Stimulated activated CD8-positive, alpha-beta memory T cell treated with anti-CD3 and anti-CD28 coated beads, Interleukin-7, amount 100 ng/mL, for 4 hours (primary cell): Measurements from ENCODE around the gene ZNF80.
A peak's percentile ranks its signal among the peaks of the same experiment; 100 is the strongest.

Experiments
- DNase-seq, 2 donors: peaks; one replicate each; pipeline ENCODE4 v3.0.0-alpha.2; 2020; ENCODE audit warnings: low read depth in 2 of 2

The ZNF80 gene

DNA sequence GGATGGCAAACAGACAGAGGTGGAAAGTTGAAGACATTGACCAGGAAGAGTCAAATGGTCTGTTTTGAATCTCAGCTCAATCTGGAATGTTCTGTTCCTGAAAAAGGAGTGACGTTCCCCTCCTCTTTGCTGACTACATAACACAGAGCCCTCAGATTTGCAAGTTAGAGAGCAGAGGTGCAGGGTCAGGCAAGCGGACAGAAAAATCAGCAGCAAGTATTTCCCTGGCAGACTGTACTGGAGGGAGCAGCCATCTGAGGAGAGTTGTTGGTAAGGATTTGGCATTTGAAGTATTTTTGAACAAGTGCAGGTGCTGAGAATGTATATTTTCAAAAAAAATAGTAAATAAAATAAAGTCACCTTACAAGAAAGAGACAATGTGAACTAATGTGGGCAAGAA, 17.6 kb downstream of the ZNF80 start:
- no peak for DNase-seq

DNA sequence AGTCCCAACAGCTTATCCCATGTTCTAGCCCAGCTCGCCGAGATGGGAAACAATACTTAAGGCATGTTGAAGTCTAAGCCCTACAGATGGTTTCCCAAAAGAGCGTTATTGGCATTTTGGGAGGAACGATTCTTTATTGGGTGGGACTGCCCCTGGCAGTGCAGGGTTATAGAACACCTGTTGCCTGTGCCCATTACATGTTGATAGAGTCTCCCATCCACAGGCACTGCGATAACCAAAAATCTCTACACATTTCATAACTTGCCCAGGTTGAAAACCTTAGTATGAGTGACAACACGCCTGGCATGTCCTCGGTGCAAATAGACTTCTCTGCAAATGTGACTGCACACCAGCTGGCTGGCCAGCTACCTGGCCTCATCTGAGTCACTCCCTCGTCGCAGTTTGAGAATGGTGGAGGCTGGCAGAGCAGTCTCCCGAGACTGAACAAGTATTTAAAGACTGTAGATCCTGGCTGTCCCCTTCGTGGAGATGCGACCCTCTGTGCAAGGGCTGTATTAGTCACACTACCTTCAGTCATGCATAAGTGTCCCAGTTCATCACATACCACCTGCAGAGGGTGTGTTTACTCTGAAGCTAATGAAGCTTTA, 18.7 kb downstream of the ZNF80 start:
- DNase-seq = no peak

DNA sequence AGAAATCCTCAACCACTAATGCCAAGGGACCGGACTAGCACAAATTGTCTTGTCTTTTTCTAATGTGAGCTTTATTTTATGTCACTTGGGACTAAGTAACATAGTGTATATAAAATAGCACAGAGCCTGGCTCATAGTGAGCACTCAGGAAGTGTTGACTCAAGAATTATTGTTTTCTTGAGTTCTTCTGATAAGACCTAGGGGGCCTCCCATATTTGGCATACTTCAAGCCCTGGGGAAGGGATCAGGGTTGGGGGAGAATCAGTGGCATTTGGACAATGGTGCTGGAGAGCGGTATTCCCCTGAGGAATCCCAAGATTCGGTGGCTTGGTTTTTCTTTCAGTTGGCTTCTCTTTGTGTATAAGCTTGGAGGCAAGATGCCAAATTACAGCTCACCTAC, 19.4 kb downstream of the ZNF80 start:
- DNase-seq = no peak

DNA sequence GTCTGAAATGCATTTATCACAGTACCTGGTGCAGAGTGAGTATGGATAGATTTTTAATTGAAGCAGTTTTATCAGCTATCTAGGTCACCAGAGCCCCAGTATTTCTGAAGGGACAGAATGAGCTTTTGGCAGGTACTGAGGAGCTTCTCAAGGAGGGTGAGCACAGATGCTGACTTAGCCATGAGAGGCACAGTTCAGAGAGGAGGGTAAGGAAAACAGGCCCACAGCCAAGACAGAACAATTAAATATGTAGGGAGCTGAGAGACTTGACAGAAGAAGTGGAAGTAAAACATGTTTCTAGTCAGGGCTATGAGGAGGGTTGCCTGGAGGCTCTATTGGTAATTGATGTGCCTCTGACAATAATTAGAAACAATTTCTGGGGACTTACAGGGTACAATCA, 20.1 kb downstream of the ZNF80 start:
- DNase-seq = no peak

DNA sequence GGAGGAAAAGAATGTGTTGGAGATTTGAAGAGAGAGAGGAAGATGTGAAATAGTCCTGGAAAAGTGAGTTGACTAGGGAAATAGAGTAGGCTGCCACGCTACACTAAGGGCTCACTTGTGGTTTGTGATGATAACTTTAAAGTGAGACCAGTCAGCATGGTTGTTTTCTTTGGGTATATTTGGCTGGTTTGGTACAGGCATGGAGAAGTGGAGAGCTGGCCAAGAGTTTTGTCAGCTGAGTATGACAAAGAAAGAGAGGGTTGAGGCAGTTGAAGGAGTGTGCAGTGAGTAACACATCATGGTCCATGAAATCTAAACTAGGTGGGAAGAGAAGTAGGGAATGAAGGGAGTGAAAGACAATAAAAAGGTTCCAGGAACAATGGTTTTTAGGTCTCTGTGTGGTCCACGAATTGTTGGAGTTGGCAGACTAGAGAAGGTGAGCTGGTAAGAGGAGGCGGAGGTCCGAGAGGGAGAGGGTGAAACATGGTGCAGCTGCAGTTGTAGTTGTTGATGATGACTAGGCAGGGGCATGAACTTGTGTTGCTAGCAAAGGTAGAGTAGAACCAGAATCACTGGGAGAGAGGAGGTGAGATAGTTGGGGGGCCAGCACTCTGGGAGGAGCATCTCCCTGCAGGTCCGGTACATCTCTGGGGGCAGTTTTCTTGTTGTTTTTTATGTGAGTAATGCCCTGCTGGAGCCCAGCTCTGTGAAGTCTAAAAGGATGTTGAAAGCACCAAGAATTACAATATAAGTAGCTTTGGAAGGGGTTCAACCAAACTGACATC, 21.0 kb downstream of the ZNF80 start:
- DNase-seq = no peak

DNA sequence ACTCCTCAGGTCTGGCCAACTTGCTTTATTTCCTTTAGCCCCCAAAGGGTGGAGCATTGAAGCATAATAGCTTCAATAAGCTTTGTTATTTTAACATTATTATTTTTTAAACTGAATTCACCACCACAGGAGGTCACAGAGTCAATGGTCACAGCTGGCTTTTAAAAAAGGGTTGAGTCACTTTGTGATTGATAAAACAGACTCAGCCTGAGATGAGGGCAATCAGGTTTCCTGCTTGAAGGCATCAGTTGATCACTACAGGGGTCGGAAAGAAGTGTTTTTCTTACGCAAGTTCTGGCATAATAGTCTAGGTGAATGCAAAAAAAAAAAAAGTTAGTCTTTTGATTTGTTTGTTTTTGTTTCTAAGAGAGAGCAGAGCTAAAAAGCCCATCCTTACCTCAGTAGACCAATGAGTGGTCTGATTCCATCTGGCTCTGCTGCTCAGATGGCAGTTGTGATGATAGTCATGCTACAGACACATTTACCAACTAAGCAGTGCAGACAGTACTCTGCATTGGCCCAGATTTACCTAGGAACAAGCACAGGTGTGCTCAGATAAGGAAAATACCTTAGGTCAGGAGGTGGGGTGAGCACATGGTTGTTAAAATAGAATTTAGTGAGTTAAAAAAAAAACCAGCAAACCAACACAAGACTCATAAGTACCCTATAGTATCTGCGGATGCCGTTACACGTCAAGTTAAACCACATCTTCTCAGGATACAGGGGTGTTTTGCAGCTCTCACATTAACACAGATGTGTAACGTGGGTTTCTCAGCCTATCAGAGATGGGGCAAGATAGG, 22.6 kb downstream of the ZNF80 start:
- DNase-seq = peak in 1 of 2 donors; percentile 42

DNA sequence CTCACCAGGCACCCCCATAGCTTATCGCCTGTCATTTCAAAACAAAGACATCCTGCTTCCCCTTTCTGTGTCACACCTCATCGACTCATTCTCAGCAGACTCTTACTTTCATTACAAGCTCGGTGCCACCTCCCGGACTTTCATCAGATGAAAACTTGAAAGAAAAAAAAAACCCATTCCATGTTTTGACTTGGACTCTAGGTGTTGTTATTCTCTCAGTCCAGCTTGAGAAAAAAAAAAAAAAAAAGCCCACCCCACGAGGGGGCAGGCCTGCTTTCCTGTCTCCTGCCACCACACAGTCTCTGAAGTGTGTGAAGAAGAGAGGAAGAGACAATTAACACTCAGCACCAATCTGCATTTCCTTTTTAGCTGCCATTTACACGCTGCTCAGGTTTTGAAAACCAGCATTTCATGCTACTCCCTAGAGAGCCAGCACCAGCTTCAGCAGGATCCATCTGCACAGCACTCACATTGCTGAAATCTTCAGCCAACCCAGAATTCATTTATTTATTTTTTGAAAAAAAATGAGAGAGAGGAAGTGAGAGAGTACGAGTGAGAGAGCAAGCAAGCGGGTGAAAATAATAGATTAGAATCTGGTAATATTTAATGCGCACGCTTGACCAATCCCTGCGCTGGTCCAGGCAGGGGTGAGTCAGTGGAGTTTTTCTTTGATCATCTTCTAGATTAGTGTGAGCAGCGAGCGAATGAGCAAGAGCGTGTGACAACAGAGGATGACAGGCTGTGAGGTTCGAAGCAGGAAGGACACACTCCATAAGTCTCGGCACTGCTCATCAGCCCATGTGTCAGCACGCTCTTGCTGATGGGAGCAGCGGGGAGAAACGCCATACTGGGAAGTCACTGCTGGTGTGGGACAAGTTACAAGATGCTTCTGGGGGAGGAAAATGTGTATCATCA, 23.5 kb downstream of the ZNF80 start:
- DNase-seq = peak; percentile 71 to 77

DNA sequence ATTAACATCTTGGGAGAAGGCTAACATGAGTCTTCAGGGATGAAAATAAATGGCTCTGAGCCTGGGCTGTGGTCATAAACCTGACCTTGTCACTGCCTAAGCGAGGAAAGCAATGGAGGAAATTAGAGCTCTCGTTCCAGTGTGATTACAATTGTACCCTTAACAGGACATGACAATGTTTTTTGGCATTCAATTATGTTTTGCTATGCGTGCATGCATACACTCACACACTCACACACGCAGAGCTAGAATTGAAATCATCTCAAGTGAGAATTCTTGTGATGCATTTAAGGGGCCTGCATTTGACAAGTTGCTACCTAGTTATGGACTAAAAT, 24.1 kb downstream of the ZNF80 start:
- no peak for DNase-seq

DNA sequence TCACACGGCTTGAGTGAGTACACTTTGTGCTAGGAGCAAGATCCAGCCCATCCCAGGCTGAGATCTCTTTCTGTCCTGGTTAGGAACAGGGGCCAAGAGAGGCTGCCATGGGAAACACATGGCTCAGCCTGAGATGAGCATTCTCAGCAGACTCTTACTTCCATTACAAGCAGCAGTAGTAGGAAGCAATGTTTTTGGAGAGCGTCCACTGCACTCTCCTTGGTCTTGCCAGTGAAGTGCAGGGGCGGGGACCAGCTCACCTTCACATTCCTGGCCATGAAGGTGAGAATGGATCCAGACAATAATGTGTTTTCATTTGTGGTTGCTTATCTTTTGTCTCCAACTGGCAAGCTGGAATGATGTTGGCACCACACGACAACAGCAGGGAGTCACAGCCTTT, 24.7 kb downstream of the ZNF80 start:
- no peak for DNase-seq

DNA sequence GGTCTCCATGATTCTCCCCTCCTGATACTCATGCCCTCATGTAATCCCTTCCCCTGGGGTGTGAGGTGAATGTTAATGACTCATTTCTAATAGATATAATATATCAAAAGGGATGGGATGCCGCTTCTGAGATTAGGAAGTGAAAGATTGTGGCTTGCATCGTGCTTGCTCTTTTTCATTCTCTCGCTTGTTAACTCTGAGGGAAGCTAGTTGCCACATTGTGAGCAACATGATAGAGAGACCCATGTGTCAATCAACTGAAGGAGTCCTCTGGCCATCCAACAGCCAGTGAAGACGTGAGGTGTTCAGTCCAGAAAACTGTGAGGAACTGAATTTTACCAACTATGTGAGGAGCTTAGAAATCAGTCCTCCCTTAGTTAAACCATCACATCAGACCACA, 29.6 kb downstream of the ZNF80 start:
- no peak for DNase-seq

DNA sequence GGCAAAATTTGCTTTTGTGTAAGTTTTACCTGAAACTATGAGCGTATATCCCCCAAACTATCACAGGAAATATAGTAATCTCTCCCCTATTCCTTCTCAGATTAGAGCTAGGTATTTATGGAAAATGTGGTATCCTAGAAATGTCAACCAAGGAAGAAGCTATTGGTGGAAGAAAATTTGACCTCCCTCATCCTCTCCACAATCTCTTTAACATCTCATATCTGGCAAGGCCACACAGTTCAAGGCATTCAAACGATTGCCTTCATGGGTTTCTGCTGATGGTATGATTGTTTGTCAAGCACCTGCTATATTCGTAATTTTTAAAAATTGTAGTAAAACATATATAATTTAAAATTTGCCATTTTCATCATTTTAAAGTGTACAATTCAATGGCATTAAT, 31.0 kb downstream of the ZNF80 start:
- no peak for DNase-seq

DNA sequence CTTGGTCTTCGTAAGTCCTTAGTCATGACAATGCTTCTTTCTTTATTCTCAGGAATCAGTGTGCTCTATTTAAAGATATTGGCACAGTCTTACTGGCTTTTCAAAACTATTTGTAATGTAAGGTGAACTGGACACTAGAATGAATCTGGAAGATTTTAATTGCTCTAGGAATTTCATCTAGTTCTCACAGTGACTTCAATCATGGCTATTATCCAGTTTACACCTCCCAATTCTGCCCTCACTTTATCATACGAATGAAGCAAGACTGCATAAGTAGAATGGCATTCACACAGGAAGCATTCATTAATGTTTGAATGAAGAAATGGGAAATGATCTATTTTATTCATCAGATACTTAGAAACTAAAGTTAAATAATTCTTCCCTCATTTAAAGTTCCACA, 31.8 kb downstream of the ZNF80 start:
- no peak for DNase-seq

DNA sequence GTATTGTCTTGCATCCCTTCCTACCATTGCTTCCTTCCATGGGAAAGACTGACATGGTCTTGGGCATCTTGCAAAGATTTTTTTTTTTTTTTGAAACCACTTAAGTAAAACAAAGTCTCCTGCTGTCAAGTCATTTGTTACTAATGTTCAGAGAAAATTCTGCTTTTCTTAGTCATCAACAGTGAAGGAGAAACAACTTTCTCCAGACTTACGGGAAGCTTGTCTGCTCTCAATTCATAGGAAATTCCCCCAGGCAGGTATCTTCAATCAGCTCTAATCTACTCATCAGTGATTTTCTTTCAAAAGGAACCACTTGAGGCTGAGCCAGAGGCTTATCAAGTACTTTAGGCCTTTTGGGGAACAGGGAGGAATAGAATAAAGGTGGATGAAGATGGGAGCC, 42.6 kb downstream of the ZNF80 start:
- no peak for DNase-seq

DNA sequence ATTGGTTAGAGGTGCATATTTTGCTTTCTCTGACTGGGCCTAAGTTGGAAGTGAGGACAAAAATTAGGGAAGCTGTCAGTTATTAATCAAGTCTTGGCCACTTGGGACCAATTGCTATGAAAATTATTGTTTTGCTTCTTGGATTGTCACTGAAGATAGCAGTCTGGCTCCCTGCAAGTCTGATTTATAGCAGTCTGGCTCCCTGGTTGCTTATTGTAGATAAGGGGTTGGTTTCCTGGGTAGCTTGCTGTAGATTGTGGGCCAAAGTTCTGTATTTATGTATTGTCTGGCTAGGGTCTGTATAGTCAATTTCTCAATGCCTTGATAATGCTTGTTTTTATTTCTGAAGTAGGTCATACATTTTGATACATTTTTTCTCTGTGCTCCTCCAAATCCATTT, 45.2 kb downstream of the ZNF80 start:
- DNase-seq = no peak

DNA sequence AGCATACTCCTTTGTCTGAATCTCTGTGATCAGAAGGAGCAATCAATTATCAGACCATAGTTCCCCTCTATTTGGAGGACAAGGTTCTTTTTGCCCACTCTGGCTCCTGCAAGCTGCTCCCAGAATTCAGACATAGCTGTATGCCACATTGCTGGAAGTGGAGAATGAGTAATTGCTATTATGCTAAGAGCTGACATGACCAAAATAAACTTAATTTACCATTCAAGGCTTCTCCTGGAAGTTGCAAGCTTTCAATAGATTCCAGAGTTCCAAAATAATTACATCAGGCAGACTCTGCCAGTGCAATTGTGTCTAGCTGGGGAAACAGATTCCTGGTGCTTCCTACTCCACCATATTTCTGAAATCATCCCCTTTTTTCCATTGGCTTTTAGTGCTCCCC, 50.9 kb downstream of the ZNF80 start:
- no peak for DNase-seq
